Measurements from ENCODE around the gene OTULIN. TPM values are rescaled to one million over a fixed set of nuclear protein-coding genes. Genes with fewer than 3 reads are reported as not detected.

OTULIN gene
- total RNA-seq, 4 donors from 2014 or later, result 5.0 to 30.1 (median 17.8) TPM

- no peaks in the 10 kb centered on the region for H3K27me3 ChIP-seq
- intact Hi-C loops (cut with DNase I; ENCODE audit: low total_unique reads), result no loop called here
Measured at GRCh38 chr5:14721990-14722656, 57.6 kb downstream of the OTULIN start.

GRCh38 chr5:14722923-14723322, 58.4 kb downstream of the OTULIN start:
- intact Hi-C loops (cut with DNase I; ENCODE audit: low total_unique reads), result no loop called here
- TF ChIP-seq POLR2A (IDR thresholded peaks at IDR 0.05), result no peak
- TF ChIP-seq CTCF (IDR thresholded peaks at IDR 0.05), result no peak
- no peak for DNase-seq
- Histone ChIP-seq H3K27ac (no peak overlapping the region), H3K9me3 (no peaks in the 10 kb centered on the region), H3K4me1 (peaks cover 0 to 4% of the 10 kb centered on the region in 2 donors), H3K36me3 (no peaks in the 10 kb centered on the region), H3K27me3 (no peaks in the 10 kb centered on the region), H3K4me3 (no peak overlapping the region)

More at GRCh38 chr5:14721990-14722656, 57.6 kb downstream of the OTULIN start:
- no peak for DNase-seq
- peaks cover 0 to under 1% of the 10 kb centered on the region in 2 donors for H3K4me1 ChIP-seq
- TF ChIP-seq POLR2A (IDR thresholded peaks at IDR 0.05), result no peak
- TF ChIP-seq CTCF (IDR thresholded peaks at IDR 0.05), result no peak
- no peaks in the 10 kb centered on the region for H3K36me3 ChIP-seq
- H3K9me3 ChIP-seq, result no peaks in the 10 kb centered on the region
- H3K4me3 ChIP-seq, result no peak overlapping the region
- no peak overlapping the region for H3K27ac ChIP-seq

- H3K27ac ChIP-seq, result no peak overlapping the region
- H3K36me3 ChIP-seq, result no peaks in the 10 kb centered on the region
- intact Hi-C loops (cut with DNase I; ENCODE audit: low total_unique reads), result no loop called here
- TF ChIP-seq POLR2A (IDR thresholded peaks at IDR 0.05), result no peak
- no peak for TF ChIP-seq CTCF (IDR thresholded peaks at IDR 0.05)
- peaks cover 0 to 4% of the 10 kb centered on the region in 2 donors for H3K4me1 ChIP-seq
- no peak overlapping the region for H3K4me3 ChIP-seq
- H3K9me3 ChIP-seq, result no peaks in the 10 kb centered on the region
- no peaks in the 10 kb centered on the region for H3K27me3 ChIP-seq
- DNase-seq, result no peak
Measured at GRCh38 chr5:14723701-14724132, 59.2 kb downstream of the OTULIN start.

GRCh38 chr5:14724633-14725032, 60.1 kb downstream of the OTULIN start:
- H3K4me1 ChIP-seq, result peaks cover 0 to 4% of the 10 kb centered on the region in 2 donors
- no peaks in the 10 kb centered on the region for H3K9me3 ChIP-seq
- H3K27me3 ChIP-seq, result no peaks in the 10 kb centered on the region
- DNase-seq, result no peak
- H3K36me3 ChIP-seq, result no peaks in the 10 kb centered on the region
- H3K4me3 ChIP-seq, result no peak overlapping the region
- TF ChIP-seq CTCF (IDR thresholded peaks at IDR 0.05) (no peak), POLR2A (IDR thresholded peaks at IDR 0.05) (no peak)
- intact Hi-C loops (cut with DNase I; ENCODE audit: low total_unique reads), result loop anchor here (5.0 kb wide), 1 partner anchor 288 kb away; no protein-coding TSS in a partner anchor
- no peak overlapping the region for H3K27ac ChIP-seq

GRCh38 chr5:14726066-14726838, 61.7 kb downstream of the OTULIN start:
- Histone ChIP-seq H3K27me3 (no peaks in the 10 kb centered on the region), H3K4me1 (peaks cover 0 to 4% of the 10 kb centered on the region in 2 donors), H3K9me3 (no peaks in the 10 kb centered on the region), H3K36me3 (no peaks in the 10 kb centered on the region), H3K4me3 (no peak overlapping the region), H3K27ac (no peak overlapping the region)
- TF ChIP-seq CTCF (IDR thresholded peaks at IDR 0.05), result no peak
- TF ChIP-seq POLR2A (IDR thresholded peaks at IDR 0.05), result no peak
- intact Hi-C loops (cut with DNase I; ENCODE audit: low total_unique reads), result loop anchor here (5.0 kb wide), 1 partner anchor 286 kb away; no protein-coding TSS in a partner anchor
- no peak for DNase-seq

All from uterus (tissue), 4 donors.